CD14-positive monocyte (primary cell): ENCODE results near the gene BSG. TPM values are rescaled to one million over a fixed set of nuclear protein-coding genes. Genes with fewer than 3 reads are reported as not detected.
A peak's percentile ranks its signal among the peaks of the same experiment; 100 is the strongest.

ENCODE experiments used
- DNase-seq, 3 donors: peaks; one replicate each; pipeline ENCODE4 v3.0.0-alpha.2; 2011 to 2022
- H2AFZ ChIP-seq: 2 replicates; pipeline ENCODE4 v1.6.0; 2012; ENCODE audit warnings: mild to moderate bottlenecking, low read depth, low read length, inconsistent platforms; ENCODE audit not compliant: insufficient read depth, poor library complexity, severe bottlenecking
- H3K27ac ChIP-seq, 2 donors: 1 replicate in 1 of 2; 2 replicates in 1 of 2; pipeline ENCODE4 v1.5.1; 2012 to 2013; ENCODE audit warnings: low read length in 2 of 2, control low read depth in 1 of 2, inconsistent platforms in 1 of 2, low read depth in 1 of 2, mild to moderate bottlenecking in 1 of 2
- H3K27me3 ChIP-seq, 2 donors: one replicate each; pipeline versions ENCODE4 v1.6.0 to v1.6.1; 2011 to 2013; ENCODE audit warnings: low read length in 2 of 2; ENCODE audit not compliant: control insufficient read depth in 2 of 2, insufficient read depth in 2 of 2
- H3K36me3 ChIP-seq, 2 donors: replicated peaks in 1 of 2; 1 replicate in 1 of 2; 2 replicates in 1 of 2; pipeline versions ENCODE4 v1.5.1 to v1.6.1; 2012 to 2013; ENCODE audit warnings: low read length in 2 of 2, control low read depth in 1 of 2, inconsistent platforms in 1 of 2, mild to moderate bottlenecking in 1 of 2; ENCODE audit not compliant: insufficient read depth in 2 of 2, control insufficient read depth in 1 of 2
- H3K4me1 ChIP-seq, 2 donors: 1 replicate in 1 of 2; 2 replicates in 1 of 2; pipeline versions ENCODE4 v1.5.1 to v1.6.1; 2012 to 2013; ENCODE audit warnings: low read length in 2 of 2, control low read depth in 1 of 2, inconsistent platforms in 1 of 2, mild to moderate bottlenecking in 1 of 2, moderate library complexity in 1 of 2; ENCODE audit not compliant: insufficient read depth in 2 of 2, control insufficient read depth in 1 of 2
- H3K4me2 ChIP-seq: replicated peaks from 2 replicates; pipeline ENCODE3; 2012; ENCODE audit warnings: low read length, moderate library complexity, mild to moderate bottlenecking; ENCODE audit not compliant: poor library complexity, severe bottlenecking; ENCODE audit errors: extremely low read depth
- H3K4me3 ChIP-seq, 3 experiments: fragments of 200-600 bp in 1 of 3; sonication (generic) in 1 of 3; replicated peaks in 1 of 3; 1 replicate in 2 of 3; 2 replicates in 1 of 3; pipeline ENCODE4 v1.5.1; 2011 to 2013; ENCODE audit warnings: low read length in 3 of 3, mild to moderate bottlenecking in 3 of 3, control low read depth in 2 of 3, low read depth in 2 of 3, inconsistent platforms in 1 of 3, moderate library complexity in 1 of 3
- H3K79me2 ChIP-seq: 2 replicates; pipeline ENCODE4 v1.6.0; 2012; ENCODE audit warnings: mild to moderate bottlenecking, control low read depth, inconsistent platforms, low read length, moderate library complexity; ENCODE audit not compliant: insufficient read depth
- H3K9ac ChIP-seq: 2 replicates; pipeline ENCODE4 v1.6.0; 2017; ENCODE audit warnings: low read length, mild to moderate bottlenecking; ENCODE audit not compliant: insufficient read depth, poor library complexity, severe bottlenecking
- H3K9me3 ChIP-seq, 2 donors: replicated peaks in 1 of 2; 1 replicate in 1 of 2; 2 replicates in 1 of 2; pipeline versions ENCODE4 v1.5.1 to v1.6.1; 2012 to 2013; ENCODE audit warnings: low read length in 2 of 2, control low read depth in 1 of 2; ENCODE audit not compliant: control insufficient read depth in 1 of 2, insufficient read depth in 1 of 2
- H4K20me1 ChIP-seq: 2 replicates; pipeline ENCODE4 v1.6.0; 2012; ENCODE audit warnings: mild to moderate bottlenecking, low read length, control low read depth, moderate library complexity; ENCODE audit not compliant: insufficient read depth
- H3K27ac Mint-ChIP-seq, 7 donors: one replicate each; pipeline ENCODE4 v1.8.0; 2020; ENCODE audit warnings: mild to moderate bottlenecking in 7 of 7, mixed read lengths in 7 of 7, moderate library complexity in 6 of 7, inconsistent platforms in 2 of 7
- H3K27me3 Mint-ChIP-seq, 3 donors: one replicate each; pipeline ENCODE4 v1.8.0; 2021 to 2022; ENCODE audit warnings: low read depth in 3 of 3, mild to moderate bottlenecking in 3 of 3, mixed read lengths in 3 of 3, moderate library complexity in 3 of 3, inconsistent platforms in 1 of 3
- H3K36me3 Mint-ChIP-seq, 2 donors: one replicate each; pipeline ENCODE4 v1.8.0; 2020; ENCODE audit warnings: mixed read lengths in 2 of 2, inconsistent platforms in 1 of 2, mild to moderate bottlenecking in 1 of 2
- H3K4me1 Mint-ChIP-seq: one replicate; pipeline ENCODE4 v1.8.0; 2020; ENCODE audit warnings: mild to moderate bottlenecking, mixed read lengths
- H3K4me3 Mint-ChIP-seq, 2 donors: one replicate each; pipeline ENCODE4 v1.8.0; 2020; ENCODE audit warnings: mild to moderate bottlenecking in 2 of 2, mixed read lengths in 2 of 2, moderate library complexity in 1 of 2
- H3K9me3 Mint-ChIP-seq, 7 donors: one replicate each; pipeline ENCODE4 v1.8.0; 2020 to 2022; ENCODE audit warnings: mixed read lengths in 7 of 7, mild to moderate bottlenecking in 6 of 7, moderate library complexity in 6 of 7, inconsistent platforms in 2 of 7
- CTCF ChIP-seq: fragments of 200-600 bp; IDR thresholded peaks from one replicate; pipeline ENCODE4 v1.8.0; 2022; ENCODE audit warnings: antibody characterized with exemption, mild to moderate bottlenecking
- WGBS: methylation state at CpG from one replicate; pipeline ENCODE4 v1.1.5; 2013; ENCODE audit warnings: missing lambda C conversion rate; ENCODE audit not compliant: insufficient coverage; 5-methylcytosine and 5-hydroxymethylcytosine counted together
- intact Hi-C, 2 donors: fragments of 100-400 bp; cut with micrococcal nuclease; formaldehyde crosslinking; loops; one replicate each; pipeline versions ENCODE4 v1.15.0 to v1.15.1; 2023
- polyA plus RNA-seq, 3 donors: library from polyadenylated mRNA; depleted of rRNA in 1 of 3; unstranded in 2 of 3; stranded (reverse) in 1 of 3; fragments of 300-500 nt in 2 of 3; fragments of >200 nt in 1 of 3; fragmentation: Illumina TruSeq in 2 of 3; gene quantifications; 1 replicate in 2 of 3; 2 replicates in 1 of 3; pipeline ENCODE4 v1.2.3, GENCODE V29; 2012 to 2021

The BSG gene
- polyA plus RNA-seq, 3 donors, result 190 to 431 (median 364) TPM

GRCh38 chr19:576768-577438 is 4.5 kb downstream of the BSG start:
- Histone ChIP-seq H3K4me2 (no peak overlapping the region), H3K9ac (no peak overlapping the region), H3K4me1 (peaks cover 19 to 29% of the 10 kb centered on the region in 2 donors), H4K20me1 (peaks cover 92% of the 10 kb centered on the region), H3K9me3 (no peaks in the 10 kb centered on the region), H3K27ac (no peak overlapping the region), H3K79me2 (peaks cover 78% of the 10 kb centered on the region), H3K27me3 (no peaks in the 10 kb centered on the region), H3K4me3 (no peak overlapping the region), H3K36me3 (peaks cover 31 to 34% of the 10 kb centered on the region in 2 donors), H2AFZ (no peak overlapping the region)
- Mint-ChIP-seq H3K36me3 (peaks cover 11 to 43% of the 10 kb centered on the region in 2 donors), H3K4me3 (no peak overlapping the region), H3K4me1 (peaks cover 28% of the 10 kb centered on the region), H3K27me3 (no peaks in the 10 kb centered on the region), H3K9me3 (no peaks in the 10 kb centered on the region), H3K27ac (peak overlapping the region in 3 of 7 donors; percentile 26 to 46 (median 35))
- 93% methylated on average over 25 of the region's 28 CpGs for WGBS
- TF ChIP-seq CTCF, result no peak
- no peak for DNase-seq
- intact Hi-C loops, result no loop called here

- intact Hi-C loops, result no loop called here
- no peaks in the 10 kb centered on the region for H3K27me3 ChIP-seq
- H3K27ac ChIP-seq, result no peak overlapping the region
- peaks cover 74% of the 10 kb centered on the region for H3K79me2 ChIP-seq
- 96% methylated on average over 44 of the region's 66 CpGs for WGBS
- Mint-ChIP-seq H3K27ac (peak overlapping the region in 1 of 7 donors; percentile 26), H3K4me3 (no peak overlapping the region), H3K9me3 (no peaks in the 10 kb centered on the region), H3K36me3 (peaks cover 13 to 46% of the 10 kb centered on the region in 2 donors), H3K4me1 (peaks cover 25% of the 10 kb centered on the region), H3K27me3 (no peaks in the 10 kb centered on the region)
- no peak overlapping the region for H2AFZ ChIP-seq
- H4K20me1 ChIP-seq, result peaks cover 92% of the 10 kb centered on the region
- no peak overlapping the region for H3K9ac ChIP-seq
- peaks cover 37 to 39% of the 10 kb centered on the region in 2 donors for H3K36me3 ChIP-seq
- no peak for DNase-seq
- no peaks in the 10 kb centered on the region for H3K9me3 ChIP-seq
- peaks cover 19 to 29% of the 10 kb centered on the region in 2 donors for H3K4me1 ChIP-seq
- no peak overlapping the region for H3K4me2 ChIP-seq
- no peak overlapping the region for H3K4me3 ChIP-seq
- TF ChIP-seq CTCF, result no peak
These were observed 5.3 kb downstream of the BSG start for GRCh38 chr19:577439-578392.
